ENCODE data around the gene BEAN1. TPM values are rescaled to one million over a fixed set of nuclear protein-coding genes. Genes with fewer than 3 reads are reported as not detected.
A peak's percentile ranks its signal among the peaks of the same experiment; 100 is the strongest.
"Not testable (repeated sequence)": the region's sequence is repeated elsewhere in the genome, so short reads cannot be mapped to it uniquely, and the experiment has no call there.

Gene BEAN1
- total RNA-seq, 1 donor from 2014 or later: 3.8 TPM

DNA sequence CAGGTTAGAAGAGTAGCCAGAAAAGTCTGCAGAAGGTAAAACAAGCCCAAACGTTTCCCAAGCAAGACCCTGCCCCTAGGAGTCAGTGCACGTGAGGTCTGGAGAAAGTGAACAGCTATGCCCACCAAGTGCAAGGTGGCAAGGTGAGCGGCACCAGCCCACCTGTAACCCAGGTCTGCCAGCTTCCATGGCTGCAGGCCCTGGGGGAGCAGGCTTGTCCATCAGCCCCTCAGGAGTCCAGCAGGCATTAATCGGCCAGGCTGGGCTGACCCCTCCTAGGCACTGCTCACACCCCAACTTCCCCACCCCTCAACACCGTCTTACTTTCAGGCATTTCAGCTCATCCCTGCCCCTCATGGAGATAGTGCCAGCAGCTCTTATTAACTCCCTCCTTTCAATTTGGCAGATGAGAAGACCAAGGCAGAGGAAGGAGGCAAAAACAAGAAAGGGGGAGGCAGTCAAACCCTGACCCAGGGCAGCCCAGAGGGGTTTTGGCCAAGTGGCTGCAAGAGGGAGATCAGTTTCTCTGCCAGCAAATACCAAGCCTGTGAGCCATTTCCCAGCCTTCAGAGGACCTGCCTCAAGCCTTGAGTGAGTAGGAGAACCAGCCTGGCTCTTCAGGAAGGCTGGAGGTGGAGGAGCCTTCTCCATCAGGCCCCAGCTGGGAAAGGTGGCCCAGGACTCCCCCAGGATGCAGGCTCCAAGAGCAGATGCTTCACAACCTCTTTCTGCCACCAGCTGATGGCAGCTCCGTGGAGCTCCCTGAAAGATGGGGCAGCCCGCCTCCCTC is 14.7 kb downstream of the BEAN1 start:
- no peak for DNase-seq (ENCODE audit: low read depth)

GRCh38 chr16:66442502-66443268 is 15.6 kb downstream of the BEAN1 start:
- no peak for DNase-seq (ENCODE audit: low read depth)

DNA sequence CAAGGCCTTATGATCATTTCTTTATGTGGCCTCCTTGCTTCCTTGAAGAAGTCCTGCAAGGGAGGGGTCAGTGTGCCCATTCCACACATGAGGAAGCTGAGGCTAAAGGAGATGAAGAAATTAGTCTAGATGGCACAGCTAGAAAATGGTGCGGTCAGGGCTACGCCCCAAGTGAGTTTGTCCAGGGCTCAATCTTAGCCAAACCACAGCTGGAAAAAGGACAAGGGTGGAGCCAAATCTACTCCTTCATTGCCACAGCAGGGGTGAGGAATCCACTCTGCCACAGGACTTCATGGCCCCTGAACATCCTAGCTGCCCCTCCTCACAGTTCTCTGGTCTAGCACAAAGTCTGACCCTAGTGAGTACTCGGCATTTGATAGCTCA is 16.2 kb downstream of the BEAN1 start:
- no peak for DNase-seq (ENCODE audit: low read depth)

DNA sequence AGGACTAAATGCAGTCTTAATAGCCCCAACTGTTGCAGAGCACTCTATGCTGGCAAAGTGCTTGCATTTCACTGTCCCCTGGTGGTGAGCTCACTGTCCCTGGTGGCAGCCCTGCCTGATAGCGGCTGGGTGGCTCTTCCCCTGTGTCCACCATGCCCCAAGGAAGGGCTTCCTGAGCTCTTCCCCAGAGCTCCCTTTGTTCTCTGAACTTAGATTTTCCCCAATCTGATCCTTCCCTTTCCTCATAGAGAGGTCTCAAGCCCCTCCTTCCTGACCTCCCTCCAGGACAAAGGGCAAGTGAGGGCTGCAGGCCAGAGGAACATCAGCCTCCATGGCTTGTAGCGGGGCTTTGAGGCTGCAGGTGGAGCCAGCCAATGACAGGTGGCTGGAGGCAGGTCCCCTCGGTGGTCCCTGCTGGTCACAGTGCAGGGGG is 17.0 kb downstream of the BEAN1 start:
- DNase-seq (ENCODE audit: low read depth): no peak

DNA sequence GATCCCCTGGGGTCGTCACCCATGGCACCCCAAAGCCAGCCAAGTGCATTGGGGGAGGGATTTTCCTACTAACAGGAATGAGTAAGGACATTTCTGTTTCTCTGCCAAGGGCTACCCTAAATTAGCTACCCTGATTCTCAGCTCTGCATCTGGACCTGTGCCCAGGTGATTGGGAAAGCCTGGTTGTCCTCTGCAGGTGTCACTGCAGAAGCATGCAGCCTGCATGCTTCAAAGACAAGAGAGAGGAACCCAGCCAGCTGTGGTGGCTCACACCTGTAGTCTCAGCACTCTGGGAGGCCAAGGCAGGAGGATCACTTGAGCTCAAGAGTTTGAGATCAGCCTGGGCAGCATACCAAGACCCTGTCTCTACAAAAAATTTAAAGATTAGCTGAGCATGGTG is 19.6 kb downstream of the BEAN1 start:
- DNase-seq (ENCODE audit: low read depth): no peak

GRCh38 chr16:66447491-66447890 is 20.4 kb downstream of the BEAN1 start:
- DNase-seq (ENCODE audit: low read depth): no peak

- DNase-seq (ENCODE audit: low read depth): no peak
Measured at GRCh38 chr16:66451548-66451947, 24.5 kb downstream of the BEAN1 start.

GRCh38 chr16:66453230-66453629 is 26.1 kb downstream of the BEAN1 start:
- DNase-seq (ENCODE audit: low read depth): not testable (repeated sequence)

GRCh38 chr16:66454751-66455150 is 27.7 kb downstream of the BEAN1 start:
- no peak for DNase-seq (ENCODE audit: low read depth)

GRCh38 chr16:66455970-66456369 is 28.9 kb downstream of the BEAN1 start:
- no peak for DNase-seq (ENCODE audit: low read depth)

DNA sequence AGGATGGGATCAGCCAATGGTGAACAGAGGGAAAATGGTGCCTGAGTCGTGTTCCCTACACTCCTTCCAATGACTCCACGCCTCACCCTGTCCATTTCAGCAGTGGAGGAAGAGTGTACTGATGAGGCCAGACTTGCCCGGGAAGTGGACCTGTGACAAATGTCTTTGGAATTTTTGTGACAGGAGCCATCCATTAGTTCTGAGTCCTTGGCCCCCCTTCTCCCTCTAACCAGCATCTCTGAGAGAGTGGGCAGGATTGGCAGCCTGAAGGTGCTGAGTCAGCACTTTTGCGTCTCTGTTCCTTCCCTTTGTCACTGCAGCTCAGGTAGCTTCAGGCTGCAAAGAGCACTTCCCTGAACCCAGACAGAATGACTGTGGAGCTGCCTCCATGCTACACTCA is 30.8 kb downstream of the BEAN1 start:
- no peak for DNase-seq (ENCODE audit: low read depth)

GRCh38 chr16:66458292-66458691 is 31.2 kb downstream of the BEAN1 start:
- DNase-seq (ENCODE audit: low read depth): no peak

GRCh38 chr16:66458853-66459252 is 31.8 kb downstream of the BEAN1 start:
- DNase-seq (ENCODE audit: low read depth): no peak

- no peak for DNase-seq (ENCODE audit: low read depth)
Measured at GRCh38 chr16:66459878-66460277, 32.8 kb downstream of the BEAN1 start.

- no peak for DNase-seq (ENCODE audit: low read depth)
Measured at GRCh38 chr16:66460703-66461102, 33.6 kb downstream of the BEAN1 start.

DNA sequence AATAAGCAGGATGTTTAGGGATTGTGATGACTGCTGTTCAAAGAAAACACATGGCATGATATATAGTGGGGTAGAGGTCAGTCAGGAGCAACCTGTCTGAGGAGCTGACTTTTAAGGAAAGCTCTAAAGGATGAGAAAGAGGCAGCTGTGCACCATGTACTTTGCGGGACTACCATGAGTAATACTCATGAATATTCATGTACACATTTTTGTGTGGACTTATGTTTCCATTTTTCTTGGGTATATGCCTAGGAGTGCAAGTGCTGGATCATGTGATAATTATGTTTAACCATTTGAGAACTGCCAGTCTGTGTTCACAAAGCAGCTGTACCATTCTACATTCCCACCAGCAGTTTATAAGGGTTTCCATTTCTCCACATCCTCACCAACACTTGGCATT is 35.8 kb downstream of the BEAN1 start:
- peak; percentile 57 for DNase-seq (ENCODE audit: low read depth)

- DNase-seq (ENCODE audit: low read depth): not testable (repeated sequence)
Measured at GRCh38 chr16:66465946-66466345, 38.9 kb downstream of the BEAN1 start.

DNA sequence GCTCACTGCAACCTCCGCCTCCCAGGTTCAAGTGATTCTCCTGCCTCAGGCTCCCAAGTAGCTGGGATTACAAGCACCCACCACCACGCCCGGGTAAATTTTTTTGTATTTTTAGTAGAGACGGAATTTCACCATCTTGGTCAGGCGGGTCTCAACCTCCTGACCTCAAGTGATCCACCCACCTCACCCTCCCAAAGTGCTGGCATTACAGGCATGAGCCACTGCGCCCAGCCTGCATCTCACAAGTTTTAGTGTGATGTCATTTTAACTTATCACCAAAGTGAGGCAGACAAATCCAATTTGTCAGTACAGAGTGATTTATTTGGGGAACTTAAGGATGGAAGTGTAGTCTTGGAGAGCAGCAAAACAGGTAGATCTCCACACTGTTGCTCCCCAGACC is 39.5 kb downstream of the BEAN1 start:
- DNase-seq (ENCODE audit: low read depth): not testable (repeated sequence)

- DNase-seq (ENCODE audit: low read depth): no peak
Measured at GRCh38 chr16:66467611-66468010, 40.5 kb downstream of the BEAN1 start.

- DNase-seq (ENCODE audit: low read depth): no peak
Measured at GRCh38 chr16:66468321-66468965, 41.3 kb downstream of the BEAN1 start.

GRCh38 chr16:66469291-66469946 is 42.3 kb downstream of the BEAN1 start:
- no peak for DNase-seq (ENCODE audit: low read depth)

GRCh38 chr16:66469947-66470546 is 43.0 kb downstream of the BEAN1 start:
- DNase-seq (ENCODE audit: low read depth): no peak

Data from renal cortical epithelial cell (primary cell).